NCI-H1092 (cell line): ENCODE measurements around the gene SBNO2.

Experiments used
- DNase-seq: peaks from one replicate; lab custom pipeline; 2025; lab: John Stamatoyannopoulos, UW

The SBNO2 gene

DNA sequence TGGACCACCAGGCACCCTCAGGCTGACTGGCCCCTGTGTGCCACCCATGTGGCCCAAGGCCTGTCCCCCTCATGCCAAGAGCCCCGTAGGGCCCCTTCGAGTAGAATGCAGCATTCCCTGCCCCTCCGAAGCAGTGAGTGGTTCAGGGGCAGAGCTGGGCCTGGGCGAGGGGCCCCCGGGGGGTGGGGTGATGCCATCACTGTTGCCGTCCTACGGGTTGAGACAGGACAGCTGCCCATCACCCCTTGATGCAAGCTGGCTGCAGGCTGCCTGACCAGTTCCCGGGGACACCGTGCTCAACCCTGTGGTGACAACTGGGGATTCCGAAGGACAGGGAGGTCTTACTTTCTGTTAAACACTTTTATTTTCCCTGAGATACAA is 4.7 kb downstream of the SBNO2 start:
- no peak for DNase-seq

DNA sequence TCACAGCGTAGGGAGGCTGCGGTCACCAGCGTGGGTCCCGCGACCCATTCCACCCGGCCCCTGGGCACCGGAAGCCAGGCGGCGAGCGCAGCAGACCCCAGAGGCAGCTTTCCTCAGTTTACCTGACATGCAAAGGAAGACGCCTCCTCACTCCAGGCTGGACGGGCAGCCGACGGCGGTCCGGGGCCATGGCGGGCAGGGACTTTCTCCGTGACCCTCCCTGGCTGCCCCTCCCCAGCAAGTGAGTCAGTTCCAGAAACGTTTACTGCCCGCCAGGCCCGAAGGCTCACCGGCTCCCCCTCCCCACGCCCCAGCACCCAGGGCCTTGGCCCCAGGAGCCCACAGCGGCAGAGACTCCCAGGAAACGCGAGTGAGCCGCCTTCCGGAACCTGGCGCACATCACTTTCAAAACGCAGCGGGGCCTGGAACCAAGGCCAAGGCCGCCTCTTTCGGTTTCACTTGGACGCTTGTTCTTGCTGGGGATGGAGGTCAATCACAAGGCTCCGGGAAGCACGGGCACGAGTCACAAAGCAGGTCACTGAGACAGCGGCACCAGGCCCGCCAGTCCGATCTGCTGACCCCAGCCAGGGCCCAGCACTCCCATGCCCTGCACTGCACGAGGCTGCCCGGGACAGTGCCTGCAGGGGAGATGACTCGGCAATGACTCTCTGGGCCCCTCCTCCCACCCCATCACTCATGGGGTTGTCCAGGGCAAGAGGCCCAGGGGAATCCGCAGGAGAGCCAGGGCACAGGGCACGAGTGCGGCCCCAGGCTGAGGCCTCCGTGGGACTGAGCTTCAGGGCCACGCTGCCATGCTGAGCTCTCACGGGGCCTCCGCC is 5.3 kb downstream of the SBNO2 start:
- no peak for DNase-seq

DNA sequence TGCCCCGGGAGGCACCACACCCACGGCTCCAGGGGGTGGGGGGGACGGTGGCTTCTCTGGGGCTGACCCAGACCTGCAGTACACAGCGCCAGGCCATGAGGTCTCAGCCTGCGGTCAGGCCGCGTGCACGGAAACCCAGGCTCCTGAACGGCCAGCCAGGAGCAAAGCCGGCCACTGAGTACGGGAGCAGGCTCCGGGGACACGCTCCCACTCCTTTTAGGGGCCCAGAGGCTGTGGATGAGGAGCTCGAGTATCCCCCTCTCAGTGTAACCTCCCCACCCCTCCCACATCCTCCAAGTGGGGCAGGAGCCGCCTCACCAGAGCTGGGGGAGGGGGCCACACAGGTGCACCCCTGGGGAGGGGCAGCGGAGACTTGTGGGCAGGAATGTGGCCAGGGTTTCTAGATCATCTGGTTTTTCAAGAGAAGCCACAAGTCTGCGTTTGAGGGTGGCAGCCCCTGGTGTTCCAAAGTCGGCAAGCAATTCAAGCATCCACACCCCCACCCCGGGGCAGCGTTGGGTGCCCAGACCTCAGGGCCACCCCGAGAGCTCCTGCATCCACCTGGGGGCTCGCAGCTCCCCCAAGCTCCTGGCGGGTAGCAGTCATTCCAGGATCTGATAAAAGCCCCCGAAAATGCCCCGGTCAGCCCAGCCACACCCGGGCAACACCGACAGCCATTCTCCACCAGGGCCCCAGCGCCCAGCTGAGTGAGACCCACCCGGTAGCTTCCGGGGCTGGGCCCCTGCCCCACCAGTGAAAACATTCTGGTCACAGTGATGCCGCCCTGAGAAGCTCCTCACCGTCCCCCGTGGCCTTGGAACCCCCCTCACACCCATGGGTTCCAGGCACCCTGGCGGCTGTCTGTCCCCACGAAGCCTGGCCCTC is 6.1 kb downstream of the SBNO2 start:
- no peak for DNase-seq

DNA sequence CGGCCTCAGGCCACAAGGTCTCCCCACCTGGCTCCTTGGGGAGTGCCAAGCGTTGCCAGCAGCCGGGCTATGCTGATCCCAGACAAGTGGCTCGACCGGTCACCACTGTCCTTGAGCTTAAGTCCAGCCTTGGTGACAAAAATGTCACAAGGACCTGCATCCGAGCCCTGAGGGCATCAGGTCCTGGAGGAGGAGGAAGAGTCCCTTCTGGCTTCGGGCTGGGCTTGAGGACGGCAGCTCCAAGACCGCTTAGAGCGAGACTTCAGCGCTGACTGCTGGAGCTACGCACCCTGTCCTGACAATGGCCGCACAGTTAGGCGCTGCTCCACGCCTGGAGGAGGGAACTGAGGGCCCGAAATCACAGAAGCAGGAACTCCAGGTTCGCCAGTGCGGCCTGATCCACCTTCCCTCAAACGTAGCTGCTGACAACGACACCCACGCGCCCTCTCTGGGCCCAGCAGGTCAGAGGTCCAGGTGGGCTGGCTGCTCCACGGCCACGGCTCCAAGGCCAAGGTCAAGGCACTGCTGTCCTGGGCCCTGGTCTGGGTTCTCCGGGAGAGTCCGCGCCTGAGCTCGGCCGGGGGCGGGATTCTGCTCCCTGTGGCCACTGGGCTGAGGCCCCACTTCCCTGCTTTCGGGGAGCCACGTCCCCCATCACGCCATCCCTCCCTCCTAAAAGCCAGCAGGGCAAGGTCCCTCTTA is 7.0 kb downstream of the SBNO2 start:
- DNase-seq: no peak

DNA sequence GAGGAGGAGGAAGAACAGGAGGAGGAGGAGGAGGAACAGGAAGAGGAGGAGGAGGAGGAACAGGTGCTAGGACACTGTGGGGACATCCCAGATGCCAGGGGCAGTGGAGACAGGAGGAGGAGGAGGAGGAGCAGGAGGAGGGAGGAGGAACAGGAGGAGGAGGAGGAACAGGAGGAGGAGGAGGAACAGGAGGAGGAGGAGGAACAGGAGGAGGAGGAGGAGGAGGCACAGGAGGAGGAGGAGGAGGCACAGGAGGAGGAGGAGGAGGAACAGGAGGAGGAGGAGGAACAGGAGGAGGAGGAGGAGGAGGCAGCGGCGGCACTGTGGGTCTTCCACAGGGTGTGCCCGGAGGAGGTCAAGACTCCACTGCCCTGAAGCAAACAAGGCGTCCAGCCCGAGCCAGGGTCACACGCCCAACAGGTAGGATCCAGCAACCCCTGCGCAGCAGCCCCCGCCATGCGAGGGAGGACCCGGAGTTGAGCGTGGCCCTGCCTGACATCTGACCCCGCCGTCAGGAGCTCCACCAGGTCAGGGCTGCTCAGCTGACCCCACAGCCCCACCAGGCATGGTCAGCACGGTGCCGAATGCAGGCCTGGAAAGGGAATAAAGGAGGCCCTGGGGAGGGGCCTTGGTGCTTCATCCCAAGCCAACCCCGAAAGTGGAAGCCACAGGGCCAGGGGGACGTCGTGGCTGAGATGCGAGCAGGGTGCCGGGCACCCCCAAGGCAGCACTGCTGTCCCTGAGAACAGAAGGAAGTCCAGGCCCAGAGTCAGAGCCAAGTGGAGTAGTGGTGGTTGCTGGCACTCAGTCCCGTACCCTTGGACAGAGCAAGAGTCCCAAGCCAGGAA is 9.2 kb downstream of the SBNO2 start:
- DNase-seq: no peak

DNA sequence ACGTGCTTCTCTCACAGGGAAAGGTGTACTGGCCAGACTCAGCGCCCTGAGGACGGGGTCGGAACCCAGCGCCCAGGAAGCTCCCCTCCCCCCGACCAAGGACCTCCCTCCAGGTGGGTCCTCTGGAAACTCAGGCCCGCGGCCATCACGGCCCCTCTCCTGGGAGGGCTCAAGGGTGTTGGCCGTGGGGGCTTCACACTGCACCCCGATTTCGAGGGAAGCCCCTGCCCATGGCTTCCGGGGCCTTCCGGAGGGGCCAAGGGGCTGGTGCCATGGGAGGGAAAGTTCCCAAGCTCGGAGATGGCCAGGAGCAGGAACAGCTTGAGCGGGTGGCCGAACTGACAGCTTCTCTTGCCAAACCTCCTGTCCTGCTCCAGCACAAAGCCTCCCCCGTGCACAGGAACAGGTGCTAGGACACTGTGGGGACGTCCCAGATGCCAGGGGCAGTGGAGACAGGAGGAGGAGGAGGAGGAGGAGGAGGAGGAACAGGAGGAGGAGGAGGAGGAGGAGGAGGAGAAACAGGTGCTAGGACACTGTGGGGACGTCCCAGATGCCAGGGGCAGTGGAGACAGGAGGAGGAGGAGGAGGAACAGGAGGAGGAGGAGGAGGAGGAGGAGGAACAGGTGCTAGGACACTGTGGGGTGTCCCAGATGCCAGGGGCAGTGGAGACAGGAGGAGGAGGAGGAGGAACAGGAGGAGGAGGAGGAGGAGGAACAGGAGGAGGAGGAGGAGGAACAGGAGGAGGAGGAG is 10.0 kb downstream of the SBNO2 start:
- no peak for DNase-seq

DNA sequence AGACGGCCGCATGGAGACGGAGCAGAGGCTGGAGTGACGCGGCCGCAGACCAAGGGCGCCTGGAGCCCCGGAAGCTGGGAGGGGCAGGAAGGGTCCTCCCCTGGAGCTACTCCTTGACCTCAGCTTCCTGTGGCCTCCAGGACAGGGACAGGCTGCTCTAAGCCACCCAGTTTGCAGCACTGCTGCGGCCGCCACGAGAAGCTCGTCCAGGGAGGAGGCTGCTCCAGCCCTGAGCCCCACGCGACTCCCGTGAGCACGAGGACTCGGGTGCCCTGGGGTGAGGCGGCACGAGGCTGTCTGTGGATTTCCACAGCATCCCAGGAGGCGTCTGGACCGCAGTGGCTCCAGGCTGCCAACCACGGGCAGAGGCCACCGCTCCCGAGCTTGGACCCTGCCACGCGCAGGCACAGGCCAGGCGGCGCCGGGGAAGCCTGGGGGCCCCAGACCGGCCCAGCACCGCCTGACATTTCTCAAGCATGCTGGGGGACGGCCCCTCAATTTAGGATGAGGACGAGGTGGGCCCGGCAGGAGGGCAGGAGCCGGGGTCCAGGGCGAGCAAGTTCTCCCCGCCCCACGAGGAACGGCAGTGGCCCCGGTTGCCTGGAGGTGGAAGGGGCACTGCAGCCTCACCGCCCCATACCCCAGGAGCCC is 10.7 kb downstream of the SBNO2 start:
- DNase-seq: no peak

DNA sequence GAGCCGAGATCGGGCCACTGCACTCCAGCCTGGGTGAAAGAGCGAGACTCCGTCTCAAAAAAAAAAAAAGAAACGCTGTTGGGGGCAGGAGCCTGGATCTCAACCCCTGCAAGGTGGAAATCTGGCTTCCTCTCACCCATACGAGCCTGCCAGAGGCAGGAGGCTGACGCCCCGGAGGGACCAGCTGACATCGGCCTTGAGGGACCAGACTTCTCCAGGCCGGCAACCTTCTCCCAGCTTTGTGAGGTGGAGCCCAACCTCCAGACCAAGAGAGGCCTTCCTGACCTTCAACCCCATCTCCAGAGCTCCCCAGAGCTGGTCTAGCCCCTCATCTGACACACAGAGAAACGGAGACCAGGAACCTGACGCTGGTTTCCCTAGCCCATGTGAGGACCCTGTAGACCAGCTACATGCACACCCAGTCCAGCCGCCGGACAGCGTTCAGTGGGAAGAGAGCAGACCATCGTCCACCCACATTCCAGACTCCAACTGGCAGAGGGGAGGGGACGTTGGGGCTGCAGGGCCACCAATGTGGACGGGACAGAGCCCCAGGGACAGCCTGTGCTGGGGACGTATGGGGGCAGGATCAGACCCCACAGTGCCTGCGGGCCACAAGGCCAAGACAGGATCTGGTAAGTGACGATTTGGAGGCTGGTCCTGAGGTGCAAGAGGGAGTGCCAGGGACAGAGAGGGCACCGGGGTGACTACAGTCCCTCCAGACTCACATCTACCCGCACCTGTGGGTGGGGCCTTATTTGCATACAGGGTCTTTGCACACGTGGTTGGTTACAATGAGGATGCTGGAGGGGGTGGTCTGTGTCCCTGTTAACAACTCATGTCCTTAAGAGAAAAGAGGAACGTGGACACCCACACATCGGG is 11.4 kb downstream of the SBNO2 start:
- no peak for DNase-seq

DNA sequence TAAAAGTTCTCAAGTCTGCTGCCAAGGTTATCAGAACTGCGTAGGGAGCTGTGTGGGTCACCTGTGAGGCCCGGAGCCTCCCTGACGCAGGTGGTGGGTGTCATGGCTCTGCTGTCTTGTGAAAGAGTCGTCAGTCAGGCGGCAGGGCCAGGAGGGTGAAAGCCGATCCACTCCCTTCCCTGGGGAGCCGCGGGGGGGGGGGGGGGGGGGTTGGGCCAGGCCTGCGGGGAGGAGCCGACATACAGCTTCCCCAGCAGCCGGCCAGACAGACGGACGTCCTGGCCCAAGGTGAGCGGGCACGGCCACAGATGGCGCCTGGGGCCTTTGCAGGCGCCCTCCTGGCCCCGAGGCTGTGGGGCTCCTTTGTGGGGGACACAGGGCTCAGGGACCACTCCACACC is 12.4 kb downstream of the SBNO2 start:
- no peak for DNase-seq

DNA sequence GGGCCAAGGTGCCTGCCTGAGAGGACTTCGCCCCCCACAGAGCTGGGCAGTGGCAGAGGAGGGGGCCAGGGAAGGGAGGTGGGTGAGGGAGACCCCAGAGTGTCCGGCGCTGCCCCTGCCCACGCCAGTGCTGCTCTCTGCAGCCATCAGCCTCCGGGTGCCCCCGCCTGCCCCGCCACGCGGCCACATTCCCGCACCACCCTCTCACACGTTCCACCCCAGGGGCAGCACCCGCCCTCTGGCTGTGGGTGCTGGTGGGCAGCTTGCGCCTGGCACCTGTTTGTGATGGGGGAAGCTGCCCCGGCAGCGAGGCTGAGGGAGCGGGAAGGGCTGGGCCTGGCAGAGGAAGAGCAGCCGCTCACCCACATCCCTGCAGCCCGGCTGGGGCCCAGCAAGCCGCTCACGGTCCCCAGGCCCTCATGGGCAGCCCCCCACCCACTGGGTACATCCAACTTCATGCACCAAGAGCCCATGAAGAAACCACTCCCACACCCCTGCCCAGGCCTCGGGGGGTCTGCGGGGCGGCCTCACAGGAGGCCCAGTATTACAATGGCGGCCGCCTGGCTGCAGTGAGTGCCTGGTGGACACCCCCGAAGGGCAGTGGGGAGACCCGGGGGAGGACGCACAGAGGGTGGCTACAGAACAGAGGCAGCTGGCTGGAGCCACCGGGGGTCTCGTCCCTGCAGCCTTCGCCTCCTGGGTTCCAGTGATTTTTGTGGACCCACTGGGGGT is 14.0 kb downstream of the SBNO2 start:
- DNase-seq: no peak

DNA sequence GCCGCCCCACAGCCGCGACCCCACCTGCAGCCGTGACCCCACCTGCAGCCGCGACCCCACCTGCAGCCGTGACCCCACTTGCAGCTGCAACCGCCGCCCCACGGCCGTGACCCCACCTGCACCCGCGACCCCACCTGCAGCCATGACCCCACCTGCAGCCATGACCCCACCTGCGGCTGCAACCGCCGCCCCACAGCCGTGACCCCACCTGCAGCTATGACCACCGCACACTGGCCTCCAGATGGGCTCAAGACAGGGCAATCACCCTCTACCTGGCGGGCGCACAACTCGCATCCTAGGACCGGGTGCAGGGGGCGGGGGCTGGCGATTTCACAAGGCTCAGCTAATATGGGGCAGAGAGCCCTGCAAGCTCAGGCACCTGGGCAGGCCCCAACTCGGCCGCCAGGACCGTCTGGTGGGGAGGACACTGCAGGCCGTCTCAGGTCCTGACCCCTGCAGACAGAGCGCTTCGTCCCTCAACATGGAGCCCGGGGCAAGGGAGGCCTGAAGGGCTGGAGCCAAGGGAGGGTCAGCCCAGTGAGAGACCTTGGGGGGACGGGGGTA is 15.1 kb downstream of the SBNO2 start:
- no peak for DNase-seq

DNA sequence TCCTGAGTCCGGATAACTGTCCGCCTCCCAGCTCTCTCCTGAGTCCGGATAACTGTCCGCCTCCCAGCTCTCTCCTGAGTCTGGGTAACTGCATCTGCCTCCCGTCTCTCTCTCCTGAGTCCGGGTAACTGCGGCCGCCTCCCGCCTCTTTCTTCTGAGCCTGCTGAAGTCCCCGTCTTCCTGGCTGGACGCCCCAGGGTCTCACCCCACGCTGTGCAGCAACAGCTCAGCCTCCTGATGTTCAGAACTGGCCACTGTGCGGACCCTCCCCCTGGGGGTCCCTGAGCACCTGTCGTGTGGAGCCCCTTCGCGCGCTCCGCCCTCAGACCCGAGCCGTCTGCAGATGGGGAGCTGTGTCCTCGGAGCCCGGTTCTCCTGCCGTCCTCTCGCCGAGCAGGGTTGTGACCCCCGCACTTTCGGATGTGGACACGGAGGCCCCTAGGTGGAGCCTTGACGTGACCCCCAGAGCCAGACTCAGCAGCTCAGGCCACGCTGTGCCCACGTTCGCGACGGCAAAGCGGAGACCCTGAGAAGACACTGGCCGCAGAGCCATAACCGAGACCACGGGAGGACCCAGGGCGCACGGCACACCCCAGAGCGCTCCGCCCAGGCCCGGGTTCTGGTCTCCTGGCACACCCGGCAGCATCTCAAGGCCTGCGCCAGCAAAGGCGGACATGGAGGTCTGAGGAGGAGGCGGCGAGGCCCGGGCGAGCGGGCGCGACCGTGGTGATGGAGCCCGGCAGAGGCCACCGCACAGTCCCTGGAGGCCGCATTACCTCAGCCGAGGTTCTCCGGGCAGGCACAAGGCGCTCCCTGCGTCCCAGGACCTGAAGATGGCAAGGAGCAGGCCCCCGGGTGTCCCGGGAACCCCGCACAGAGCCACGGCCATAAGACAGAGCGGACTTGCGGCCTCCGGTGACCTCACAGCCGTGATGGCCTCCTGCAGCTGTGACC is 15.9 kb downstream of the SBNO2 start:
- DNase-seq: no peak

DNA sequence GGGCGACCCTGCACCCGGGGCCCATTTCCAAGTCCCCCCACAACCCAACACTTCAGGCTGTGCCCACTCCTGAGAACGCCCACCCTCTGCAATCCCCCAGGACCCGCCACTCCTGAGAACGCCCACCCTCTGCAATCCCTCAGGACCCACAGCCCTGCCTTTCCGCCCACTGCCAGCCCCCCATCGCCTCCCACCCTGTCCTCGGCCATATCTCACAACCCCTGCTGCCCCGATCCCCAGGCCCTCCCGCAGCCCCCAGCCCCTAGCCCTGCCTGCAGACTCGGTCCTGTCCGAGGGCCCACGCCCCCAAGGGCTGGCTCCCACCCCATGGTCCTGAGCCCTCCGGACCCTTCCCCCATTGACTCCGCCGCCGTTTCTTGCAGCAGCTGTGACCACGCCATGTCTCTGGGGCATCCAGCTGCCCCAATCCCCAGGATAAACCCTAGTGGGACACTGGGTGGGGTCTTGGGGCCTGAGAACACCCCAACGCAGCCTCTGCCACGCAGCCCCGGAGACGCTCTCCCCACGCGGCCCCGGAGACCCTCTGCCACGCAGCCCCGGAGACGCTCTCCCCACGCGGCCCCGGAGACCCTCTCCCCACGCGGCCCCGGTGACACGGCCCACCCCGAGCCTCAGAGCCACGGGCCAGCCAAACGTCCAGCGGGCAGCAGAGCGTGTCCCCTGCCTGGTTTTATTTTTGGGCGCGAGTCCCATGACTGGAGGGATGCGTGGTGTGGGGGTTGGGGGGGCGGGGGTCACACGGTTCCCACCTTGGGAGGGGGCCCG is 17.0 kb downstream of the SBNO2 start:
- no peak for DNase-seq

DNA sequence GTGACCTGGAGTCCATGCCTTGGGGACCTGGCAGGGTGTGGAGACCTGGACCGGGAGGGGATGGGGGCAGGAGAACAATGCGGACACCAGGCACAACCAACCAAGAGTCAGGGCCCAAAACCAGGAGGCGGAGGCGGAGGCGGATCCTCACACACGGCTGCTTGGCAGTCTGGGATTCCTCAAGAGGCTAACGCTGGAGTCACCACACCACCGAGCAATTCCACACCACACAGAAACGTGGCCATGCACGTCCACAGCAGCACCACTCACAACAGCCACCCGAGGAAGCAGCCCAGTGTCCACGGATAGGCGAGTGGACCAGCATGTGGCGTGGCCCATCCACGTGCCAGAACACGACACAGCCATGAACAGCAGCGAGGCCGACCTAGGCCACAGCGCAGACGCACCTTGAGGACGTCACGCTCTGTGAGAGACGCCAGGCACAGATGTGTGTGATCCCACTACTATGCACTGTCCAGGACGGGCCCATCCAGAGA is 17.7 kb downstream of the SBNO2 start:
- no peak for DNase-seq

DNA sequence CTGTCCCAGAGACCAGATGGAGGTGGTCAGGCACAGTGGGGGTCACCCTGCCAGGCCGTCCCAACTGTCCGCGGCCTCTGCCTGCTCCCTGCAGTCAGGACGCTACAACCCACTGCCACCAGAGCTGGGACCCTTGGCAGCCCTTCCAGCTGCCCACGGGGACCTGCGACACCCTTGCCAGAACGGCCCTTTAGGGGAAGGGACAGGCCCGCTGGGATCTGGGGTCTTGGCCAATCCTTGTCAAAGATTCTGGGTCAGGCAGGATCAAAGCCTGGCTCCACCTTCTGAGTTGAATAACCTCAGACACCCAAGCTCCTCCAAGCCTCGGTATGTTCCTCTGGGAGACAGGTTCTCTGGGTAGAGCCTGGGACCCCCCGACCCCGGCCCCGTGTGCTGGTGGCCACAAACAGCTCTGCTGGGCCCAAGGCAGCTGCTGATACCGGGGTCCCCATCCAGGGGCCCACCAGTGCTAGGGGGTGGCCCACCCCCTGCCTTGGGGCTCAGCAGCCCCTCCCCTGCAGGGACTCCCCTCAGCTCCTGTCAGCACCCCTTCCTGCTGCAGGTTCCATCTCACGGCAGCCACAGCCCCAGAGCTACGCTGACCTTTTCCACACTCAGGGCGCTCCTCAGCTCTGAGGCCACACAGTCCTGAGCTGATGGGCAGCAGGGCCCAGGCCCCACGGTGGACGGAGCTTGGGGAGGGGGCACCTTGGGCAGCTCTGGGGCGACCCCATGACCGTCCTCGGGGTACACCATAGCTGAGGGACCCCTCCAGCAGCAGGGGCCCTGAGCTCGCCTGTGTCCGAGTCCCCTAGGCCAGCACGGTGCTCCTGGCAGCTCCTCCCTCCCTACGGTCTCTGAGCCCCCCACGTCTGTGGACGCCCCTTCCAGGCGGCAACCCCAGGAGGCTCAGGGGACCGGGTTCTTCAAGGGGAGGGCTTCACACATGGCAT is 18.4 kb downstream of the SBNO2 start:
- DNase-seq: no peak
